Measurements from ENCODE around the gene PLCD3.

DNA sequence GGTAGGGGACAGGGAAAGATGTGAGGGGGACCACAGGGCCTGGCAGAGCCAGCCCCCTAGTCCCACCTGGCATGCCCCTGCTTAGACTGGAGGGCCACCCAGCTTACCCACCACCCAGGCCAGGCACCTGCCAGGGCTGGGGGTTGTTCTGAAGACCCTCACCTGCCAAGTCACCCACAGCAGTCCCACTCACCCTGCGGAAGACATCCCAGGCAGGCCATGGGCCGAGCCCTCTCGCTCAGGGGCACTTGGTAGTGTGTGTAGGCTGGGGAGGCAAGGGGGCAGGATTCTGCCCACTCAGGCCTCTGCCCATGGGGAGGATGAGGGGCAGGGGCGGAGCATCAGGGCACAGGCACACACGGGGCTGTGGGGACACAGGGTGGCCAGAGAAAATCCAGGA, 4.0 kb downstream of the PLCD3 start:
- no peak for TF ChIP-seq EP300 (conservative IDR thresholded peaks at IDR 0.05; ENCODE audit: poor library complexity, severe bottlenecking)
- TF ChIP-seq, protein P1, sequence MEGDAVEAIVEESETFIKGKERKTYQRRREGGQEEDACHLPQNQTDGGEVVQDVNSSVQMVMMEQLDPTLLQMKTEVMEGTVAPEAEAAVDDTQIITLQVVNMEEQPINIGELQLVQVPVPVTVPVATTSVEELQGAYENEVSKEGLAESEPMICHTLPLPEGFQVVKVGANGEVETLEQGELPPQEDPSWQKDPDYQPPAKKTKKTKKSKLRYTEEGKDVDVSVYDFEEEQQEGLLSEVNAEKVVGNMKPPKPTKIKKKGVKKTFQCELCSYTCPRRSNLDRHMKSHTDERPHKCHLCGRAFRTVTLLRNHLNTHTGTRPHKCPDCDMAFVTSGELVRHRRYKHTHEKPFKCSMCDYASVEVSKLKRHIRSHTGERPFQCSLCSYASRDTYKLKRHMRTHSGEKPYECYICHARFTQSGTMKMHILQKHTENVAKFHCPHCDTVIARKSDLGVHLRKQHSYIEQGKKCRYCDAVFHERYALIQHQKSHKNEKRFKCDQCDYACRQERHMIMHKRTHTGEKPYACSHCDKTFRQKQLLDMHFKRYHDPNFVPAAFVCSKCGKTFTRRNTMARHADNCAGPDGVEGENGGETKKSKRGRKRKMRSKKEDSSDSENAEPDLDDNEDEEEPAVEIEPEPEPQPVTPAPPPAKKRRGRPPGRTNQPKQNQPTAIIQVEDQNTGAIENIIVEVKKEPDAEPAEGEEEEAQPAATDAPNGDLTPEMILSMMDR (IDR thresholded peaks at IDR 0.05; ENCODE audit: poor library complexity, severe bottlenecking) = no peak
- TF ChIP-seq, protein P2, sequence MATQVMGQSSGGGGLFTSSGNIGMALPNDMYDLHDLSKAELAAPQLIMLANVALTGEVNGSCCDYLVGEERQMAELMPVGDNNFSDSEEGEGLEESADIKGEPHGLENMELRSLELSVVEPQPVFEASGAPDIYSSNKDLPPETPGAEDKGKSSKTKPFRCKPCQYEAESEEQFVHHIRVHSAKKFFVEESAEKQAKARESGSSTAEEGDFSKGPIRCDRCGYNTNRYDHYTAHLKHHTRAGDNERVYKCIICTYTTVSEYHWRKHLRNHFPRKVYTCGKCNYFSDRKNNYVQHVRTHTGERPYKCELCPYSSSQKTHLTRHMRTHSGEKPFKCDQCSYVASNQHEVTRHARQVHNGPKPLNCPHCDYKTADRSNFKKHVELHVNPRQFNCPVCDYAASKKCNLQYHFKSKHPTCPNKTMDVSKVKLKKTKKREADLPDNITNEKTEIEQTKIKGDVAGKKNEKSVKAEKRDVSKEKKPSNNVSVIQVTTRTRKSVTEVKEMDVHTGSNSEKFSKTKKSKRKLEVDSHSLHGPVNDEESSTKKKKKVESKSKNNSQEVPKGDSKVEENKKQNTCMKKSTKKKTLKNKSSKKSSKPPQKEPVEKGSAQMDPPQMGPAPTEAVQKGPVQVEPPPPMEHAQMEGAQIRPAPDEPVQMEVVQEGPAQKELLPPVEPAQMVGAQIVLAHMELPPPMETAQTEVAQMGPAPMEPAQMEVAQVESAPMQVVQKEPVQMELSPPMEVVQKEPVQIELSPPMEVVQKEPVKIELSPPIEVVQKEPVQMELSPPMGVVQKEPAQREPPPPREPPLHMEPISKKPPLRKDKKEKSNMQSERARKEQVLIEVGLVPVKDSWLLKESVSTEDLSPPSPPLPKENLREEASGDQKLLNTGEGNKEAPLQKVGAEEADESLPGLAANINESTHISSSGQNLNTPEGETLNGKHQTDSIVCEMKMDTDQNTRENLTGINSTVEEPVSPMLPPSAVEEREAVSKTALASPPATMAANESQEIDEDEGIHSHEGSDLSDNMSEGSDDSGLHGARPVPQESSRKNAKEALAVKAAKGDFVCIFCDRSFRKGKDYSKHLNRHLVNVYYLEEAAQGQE (IDR thresholded peaks at IDR 0.05; ENCODE audit: borderline replicate concordance) = no peak
- no peak for TF ChIP-seq RAD21 (conservative IDR thresholded peaks at IDR 0.05)
- TF ChIP-seq EZH2 (IDR thresholded peaks at IDR 0.05; ENCODE audit: borderline replicate concordance, insufficient read depth, low read length, poor library complexity, severe bottlenecking) = no peak
- TF ChIP-seq TAF1 (IDR thresholded peaks at IDR 0.05; ENCODE audit: low read depth) = no peak
- TF ChIP-seq POLR2AphosphoS5 (IDR thresholded peaks at IDR 0.05) = no peak
- TF ChIP-seq SMC3 (conservative IDR thresholded peaks at IDR 0.05; ENCODE audit: poor library complexity) = no peak
